ENCODE results near the gene TCP11. TPM values are rescaled to one million over a fixed set of nuclear protein-coding genes. Genes with fewer than 3 reads are reported as not detected.

Gene TCP11
- total and polyA plus RNA-seq, 4 donors: 0.16 to 1.7 (median 0.56) TPM

DNA sequence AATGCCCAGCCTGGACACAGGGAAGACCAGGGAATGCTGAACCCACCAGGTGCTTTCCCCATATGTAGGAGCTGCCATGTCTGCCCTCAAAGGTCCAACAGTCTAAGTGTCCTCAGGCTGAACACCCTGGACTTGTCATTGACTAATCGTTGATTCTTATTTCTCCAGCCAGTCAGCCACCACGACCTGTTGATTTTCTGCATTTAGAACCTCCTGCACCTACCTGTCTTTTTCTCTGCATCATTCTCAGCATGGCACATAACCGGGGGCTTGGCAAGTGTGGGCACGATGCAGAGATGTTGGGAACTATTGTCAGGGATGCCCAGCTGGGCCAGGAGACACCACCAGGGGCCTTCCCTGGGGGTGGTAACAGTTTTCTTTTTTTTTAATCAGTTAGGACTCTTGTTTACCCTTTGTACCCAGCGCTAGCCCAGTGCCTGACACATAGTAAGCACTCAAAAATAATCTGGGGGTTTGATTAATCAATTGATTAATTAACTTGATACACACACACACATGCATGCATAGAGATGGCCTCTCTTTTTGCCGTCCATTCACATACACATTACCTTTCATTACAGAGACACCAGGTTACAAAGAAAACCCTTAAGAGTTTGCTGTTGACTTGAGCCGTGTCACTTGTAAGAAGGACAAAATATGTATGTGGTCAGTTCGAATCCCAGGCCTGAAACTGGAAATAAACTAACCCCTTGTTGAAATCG, 43.6 kb upstream of the TCP11 start:
- 63 to 65% methylated on average over 9 of the region's 9 CpGs for WGBS, 2 donors
- H3K4me1 ChIP-seq (ENCODE audit: control insufficient read depth in 5 of 5, insufficient read depth in 5 of 5, low read length in 5 of 5): peaks cover 5 to 32% (median 11%) of the 10 kb centered on the region in 5 donors
- H3K4me3 ChIP-seq: no peak overlapping the region
- no peak overlapping the region for H3K9ac ChIP-seq (ENCODE audit: insufficient read depth in 1 of 2, low read length in 2 of 2)
- TF ChIP-seq, protein P1, sequence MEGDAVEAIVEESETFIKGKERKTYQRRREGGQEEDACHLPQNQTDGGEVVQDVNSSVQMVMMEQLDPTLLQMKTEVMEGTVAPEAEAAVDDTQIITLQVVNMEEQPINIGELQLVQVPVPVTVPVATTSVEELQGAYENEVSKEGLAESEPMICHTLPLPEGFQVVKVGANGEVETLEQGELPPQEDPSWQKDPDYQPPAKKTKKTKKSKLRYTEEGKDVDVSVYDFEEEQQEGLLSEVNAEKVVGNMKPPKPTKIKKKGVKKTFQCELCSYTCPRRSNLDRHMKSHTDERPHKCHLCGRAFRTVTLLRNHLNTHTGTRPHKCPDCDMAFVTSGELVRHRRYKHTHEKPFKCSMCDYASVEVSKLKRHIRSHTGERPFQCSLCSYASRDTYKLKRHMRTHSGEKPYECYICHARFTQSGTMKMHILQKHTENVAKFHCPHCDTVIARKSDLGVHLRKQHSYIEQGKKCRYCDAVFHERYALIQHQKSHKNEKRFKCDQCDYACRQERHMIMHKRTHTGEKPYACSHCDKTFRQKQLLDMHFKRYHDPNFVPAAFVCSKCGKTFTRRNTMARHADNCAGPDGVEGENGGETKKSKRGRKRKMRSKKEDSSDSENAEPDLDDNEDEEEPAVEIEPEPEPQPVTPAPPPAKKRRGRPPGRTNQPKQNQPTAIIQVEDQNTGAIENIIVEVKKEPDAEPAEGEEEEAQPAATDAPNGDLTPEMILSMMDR (IDR thresholded peaks at IDR 0.05; ENCODE audit: control extremely low read depth, extremely low read depth): no peak
- H3K27me3 ChIP-seq (ENCODE audit: control insufficient read depth in 3 of 3, insufficient read depth in 3 of 3, low read length in 2 of 3): no peaks in the 10 kb centered on the region
- DNase-seq: no peak
- H3K9me3 ChIP-seq (ENCODE audit: control insufficient read depth in 4 of 4, insufficient read depth in 3 of 4, low read length in 3 of 4): no peaks in the 10 kb centered on the region
- H3K36me3 ChIP-seq (ENCODE audit: control insufficient read depth in 4 of 4, insufficient read depth in 4 of 4, low read length in 4 of 4): no peaks in the 10 kb centered on the region
- H3K27ac ChIP-seq (ENCODE audit: low read depth in 1 of 2, low read length in 1 of 2): no peak overlapping the region
- ATAC-seq (ENCODE audit: insufficient read depth, low FRiP score): no peak

DNA sequence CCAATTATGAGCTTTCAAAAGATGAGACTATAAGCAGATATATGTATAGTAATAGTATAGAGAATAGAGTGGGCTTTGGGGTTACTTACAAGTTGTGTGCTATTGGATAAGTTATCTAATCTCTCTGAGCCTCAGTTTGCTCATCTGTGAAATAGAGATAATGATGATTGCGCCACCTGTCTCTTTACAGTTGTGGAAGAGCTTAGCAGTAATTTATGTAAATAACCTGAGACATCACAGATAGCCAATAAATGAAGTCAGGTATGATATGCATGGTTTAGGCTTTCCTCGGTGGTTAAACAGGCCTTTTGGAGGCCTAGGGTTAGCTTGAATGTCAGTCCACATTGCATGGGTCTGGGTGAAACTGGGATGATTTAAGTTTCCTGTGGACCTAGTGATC, 42.8 kb upstream of the TCP11 start:
- Histone ChIP-seq H3K9ac (ENCODE audit: insufficient read depth in 1 of 2, low read length in 2 of 2) (no peak overlapping the region), H3K27me3 (ENCODE audit: control insufficient read depth in 3 of 3, insufficient read depth in 3 of 3, low read length in 2 of 3) (no peaks in the 10 kb centered on the region), H3K27ac (ENCODE audit: low read depth in 1 of 2, low read length in 1 of 2) (no peak overlapping the region), H3K4me3 (no peak overlapping the region), H3K4me1 (ENCODE audit: control insufficient read depth in 5 of 5, insufficient read depth in 5 of 5, low read length in 5 of 5) (peaks cover 5 to 40% (median 11%) of the 10 kb centered on the region in 5 donors), H3K9me3 (ENCODE audit: control insufficient read depth in 4 of 4, insufficient read depth in 3 of 4, low read length in 3 of 4) (no peaks in the 10 kb centered on the region), H3K36me3 (ENCODE audit: control insufficient read depth in 4 of 4, insufficient read depth in 4 of 4, low read length in 4 of 4) (no peaks in the 10 kb centered on the region)
- TF ChIP-seq, protein P1 (IDR thresholded peaks at IDR 0.05; ENCODE audit: control extremely low read depth, extremely low read depth): no peak
- ATAC-seq (ENCODE audit: insufficient read depth, low FRiP score) (no peak), DNase-seq (no peak)
- 93 to 95% methylated on average over 2 of the region's 2 CpGs for WGBS, 2 donors

DNA sequence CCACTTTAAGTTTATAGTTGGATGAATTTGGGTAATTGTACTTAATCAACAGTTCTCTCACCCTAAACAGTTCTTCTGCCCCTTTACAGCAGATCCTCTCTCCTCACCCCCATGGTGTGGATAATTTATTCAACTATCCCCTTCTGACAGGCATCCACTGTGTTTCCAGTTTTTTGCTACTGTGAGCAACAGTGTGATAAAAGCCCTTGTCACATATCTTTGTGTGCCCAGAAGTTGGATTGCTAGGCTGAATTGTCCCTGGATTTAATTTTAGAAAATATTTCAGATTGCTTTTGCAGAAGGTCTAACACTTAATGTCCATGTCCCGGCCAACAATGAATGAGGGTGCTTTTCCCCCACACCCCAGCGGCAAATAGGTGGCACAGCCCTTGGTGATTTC, 42.1 kb upstream of the TCP11 start:
- no peak overlapping the region for H3K27ac ChIP-seq (ENCODE audit: low read depth in 1 of 2, low read length in 1 of 2)
- ATAC-seq (ENCODE audit: insufficient read depth, low FRiP score): no peak
- 88 to 89% methylated on average over 2 of the region's 2 CpGs for WGBS, 2 donors

More for the DNA sequence above, 42.1 kb upstream of the TCP11 start:
- no peak overlapping the region for H3K9ac ChIP-seq (ENCODE audit: insufficient read depth in 1 of 2, low read length in 2 of 2)
- no peak for DNase-seq
- no peaks in the 10 kb centered on the region for H3K36me3 ChIP-seq (ENCODE audit: control insufficient read depth in 4 of 4, insufficient read depth in 4 of 4, low read length in 4 of 4)
- H3K4me1 ChIP-seq (ENCODE audit: control insufficient read depth in 5 of 5, insufficient read depth in 5 of 5, low read length in 5 of 5): peaks cover 5 to 41% (median 11%) of the 10 kb centered on the region in 5 donors
- H3K4me3 ChIP-seq: no peak overlapping the region
- no peaks in the 10 kb centered on the region for H3K9me3 ChIP-seq (ENCODE audit: control insufficient read depth in 4 of 4, insufficient read depth in 3 of 4, low read length in 3 of 4)
- TF ChIP-seq, protein P1 (IDR thresholded peaks at IDR 0.05; ENCODE audit: control extremely low read depth, extremely low read depth): no peak
- H3K27me3 ChIP-seq (ENCODE audit: control insufficient read depth in 3 of 3, insufficient read depth in 3 of 3, low read length in 2 of 3): no peaks in the 10 kb centered on the region
